Activated T-cell treated with anti-CD3 and anti-CD28 coated beads for 24 hours (primary cell): ENCODE measurements around the gene GLCE.

ENCODE experiments used
- DNase-seq: peaks from one replicate; pipeline ENCODE4 v3.0.0-alpha.2; 2020; ENCODE audit warnings: low read depth

The GLCE gene

DNA sequence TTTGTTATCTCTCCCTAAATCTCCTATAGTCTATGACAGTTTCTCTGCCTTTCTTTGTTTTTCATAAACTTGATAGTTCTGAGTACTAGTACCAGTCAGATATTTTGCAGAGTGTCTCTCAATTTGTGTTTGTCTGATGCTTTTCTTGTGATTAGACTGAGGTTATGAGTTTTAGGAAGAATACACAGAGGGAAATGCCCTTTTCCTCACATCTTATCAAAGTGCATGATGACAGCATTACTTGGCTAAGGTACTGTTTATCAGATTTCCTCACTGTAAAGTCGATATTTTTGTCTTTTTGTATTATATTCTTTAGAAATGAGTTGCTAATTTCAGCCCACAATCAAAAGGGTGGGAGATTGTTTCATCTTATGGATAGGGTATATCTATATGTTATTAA is 45.6 kb downstream of the GLCE start:
- DNase-seq, result no peak

DNA sequence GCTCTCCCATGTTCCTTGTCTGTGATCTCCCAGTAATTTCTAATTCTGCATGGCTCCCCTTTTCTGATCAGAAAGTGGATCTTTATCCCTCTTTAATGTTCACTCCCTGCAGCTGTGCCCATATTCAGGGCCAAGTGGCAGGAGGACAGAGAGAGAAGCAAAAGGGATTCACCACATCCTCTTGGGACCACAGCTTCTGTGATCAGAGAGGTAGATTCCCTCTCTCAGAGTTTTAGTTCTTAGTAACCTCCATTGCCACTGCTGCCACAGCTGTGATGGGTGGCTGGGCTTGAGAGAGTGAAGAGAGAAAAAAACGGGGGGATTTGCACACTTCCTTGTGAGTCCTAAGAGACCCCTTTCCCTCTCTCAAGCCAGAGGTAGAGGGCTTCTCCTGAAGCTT is 49.2 kb downstream of the GLCE start:
- DNase-seq, result no peak

DNA sequence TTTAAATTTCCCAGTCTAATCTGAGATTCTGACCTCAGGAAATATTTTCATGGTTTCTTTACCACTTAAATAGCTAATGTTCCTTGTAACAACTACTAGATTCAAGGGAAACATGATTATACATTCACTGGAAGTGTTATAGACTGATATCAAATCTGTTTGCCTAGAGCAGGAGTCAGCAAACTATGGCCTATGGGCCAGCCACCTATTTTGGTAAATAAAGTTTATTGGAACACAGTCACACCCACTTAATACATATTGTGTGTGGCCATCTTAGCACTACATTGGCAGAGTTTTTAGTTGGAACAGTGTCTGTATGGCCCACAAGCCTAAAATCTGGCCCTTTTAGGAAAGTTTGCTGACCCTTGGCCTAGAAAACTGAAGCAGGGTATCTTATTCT is 50.1 kb downstream of the GLCE start:
- no peak for DNase-seq

DNA sequence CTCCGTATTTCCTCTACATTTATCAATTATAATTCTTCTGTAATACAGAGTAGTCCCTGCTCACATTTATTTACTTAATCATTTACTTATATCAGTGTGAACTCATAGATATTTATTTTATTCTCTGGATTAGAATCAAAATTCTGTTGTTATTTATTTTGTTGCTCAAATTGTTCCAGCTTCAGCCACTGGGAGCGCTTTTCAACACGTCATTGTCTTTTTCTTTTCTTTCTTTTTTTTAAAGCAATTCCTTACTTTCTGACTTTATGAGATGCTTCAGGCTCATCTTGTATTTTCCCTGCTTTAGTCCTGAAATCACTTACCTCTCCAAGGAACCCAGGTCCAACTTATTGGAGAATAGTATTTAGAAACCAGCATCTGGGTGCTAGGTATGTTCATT is 53.4 kb downstream of the GLCE start:
- DNase-seq, result no peak

DNA sequence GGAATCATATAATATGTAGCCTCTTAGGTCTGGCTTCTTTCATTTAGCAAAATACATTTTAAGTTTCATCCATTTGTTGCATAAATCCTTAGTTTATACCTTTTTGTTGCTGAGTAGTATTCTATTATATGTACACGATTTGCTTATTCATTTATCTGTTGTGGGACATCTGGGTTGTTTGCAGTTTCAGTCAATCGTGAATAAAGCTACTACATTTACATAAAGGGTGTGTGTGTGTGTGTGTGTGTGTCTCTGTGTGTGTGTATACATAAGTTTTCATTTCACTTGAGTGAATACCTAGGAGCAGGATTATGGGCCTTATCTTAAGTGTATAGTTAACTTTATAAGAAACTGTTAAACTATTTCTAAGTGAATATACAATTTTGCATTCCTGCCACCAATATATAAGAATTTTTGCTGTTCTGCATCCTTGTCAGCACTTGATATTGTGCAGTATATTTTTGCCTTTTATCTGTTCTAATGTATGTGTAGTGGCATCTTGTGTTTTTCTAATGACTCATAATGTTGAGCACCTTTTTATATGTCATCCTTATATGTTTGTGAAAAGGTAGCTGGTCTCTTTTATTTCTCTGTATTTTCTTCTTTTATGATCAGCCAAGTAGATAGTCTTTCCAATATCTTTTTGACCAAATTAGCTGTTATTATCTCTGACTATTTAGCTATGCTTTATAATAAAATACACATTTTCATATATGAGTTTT is 55.0 kb downstream of the GLCE start:
- no peak for DNase-seq

DNA sequence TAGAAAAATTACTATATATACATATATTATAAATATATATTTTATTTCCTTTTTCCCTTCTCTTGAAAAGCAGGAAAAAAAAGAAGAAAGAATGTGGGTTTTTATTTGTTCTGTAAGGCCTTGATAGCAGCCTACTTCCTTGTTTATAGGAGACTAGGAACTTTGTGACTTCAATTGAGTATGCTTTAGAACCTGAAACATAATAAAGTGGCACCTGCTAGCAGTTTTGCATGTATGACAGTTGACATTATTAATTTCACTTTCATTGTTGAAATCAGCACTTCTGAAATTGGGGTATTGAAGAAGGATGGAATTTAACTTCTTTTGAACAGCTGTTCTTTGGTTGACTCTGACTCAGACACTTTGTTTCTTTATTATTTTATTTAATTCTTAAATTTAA is 56.9 kb downstream of the GLCE start:
- DNase-seq, result no peak

DNA sequence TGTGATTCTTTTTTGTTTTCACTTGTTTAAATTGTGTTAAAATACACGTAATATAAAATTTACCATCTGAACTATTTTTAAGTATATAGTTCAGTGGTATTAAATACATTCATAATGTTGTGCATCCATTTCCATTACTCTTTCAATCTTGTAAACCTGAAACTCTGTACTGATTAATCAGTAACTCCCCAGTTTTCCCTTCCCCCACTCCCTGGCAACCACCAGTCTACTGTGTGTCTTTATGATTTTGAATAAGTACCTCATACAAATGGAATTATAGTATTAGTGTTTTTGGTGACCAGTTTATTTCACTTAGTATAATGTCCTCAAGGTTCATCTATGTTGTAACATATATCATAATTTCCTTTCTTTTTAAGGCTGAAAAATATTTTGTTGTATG is 59.3 kb downstream of the GLCE start:
- no peak for DNase-seq

DNA sequence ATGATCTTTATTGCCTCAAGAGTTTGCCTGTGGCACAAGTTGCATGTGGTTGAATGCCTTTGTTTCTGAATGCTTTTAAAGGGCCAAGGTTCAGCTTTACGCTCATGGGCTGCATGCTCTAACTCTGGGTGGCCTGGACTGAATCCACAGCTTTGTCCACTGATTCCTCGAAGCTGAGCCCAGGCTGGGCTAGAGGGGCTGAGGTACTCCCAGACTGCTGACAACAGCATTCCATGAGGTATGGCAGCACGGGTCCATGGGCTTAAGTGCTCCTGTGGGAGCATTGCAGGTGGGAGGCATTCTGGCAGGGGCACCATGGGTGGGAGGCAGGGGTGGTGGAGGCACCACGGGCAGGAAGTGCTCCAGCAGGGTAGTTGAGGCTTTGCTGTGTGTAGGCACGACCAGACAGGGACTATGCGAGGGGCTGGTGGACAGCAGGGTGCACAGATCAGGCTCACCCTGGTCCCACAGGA is 61.6 kb downstream of the GLCE start:
- DNase-seq, result no peak

DNA sequence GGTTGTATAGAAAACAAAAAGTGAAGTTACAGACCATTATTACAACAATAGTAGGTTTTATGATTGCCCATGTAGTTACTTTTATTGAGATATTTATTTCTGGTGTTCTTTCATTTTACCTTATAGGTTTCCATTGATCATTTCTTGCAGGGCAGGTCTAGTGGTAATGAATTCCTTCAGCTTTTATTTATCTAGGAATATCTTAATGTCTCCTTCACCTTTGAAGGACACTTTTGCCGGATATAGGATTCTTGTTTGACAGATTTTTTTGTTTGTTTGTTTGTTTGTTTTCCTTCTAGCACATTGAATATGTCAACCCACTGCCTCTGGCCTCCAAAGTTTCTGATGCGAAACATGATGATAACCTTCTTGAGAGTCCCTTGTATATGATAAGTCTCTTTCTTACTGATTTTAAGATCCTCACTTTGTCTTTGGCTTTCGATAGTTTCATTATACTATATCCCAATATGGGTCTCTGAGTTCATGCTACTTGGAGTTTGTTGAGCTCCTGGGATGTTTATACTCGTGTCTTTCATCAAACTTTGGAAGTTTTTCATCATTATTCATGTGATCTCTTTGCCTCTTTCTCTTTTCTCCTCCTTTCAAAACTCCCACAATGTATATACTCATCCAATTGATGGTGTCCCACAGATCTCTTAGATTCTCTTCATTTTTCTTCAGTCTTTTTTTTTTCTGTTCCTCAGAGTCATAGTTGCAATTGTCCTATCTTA is 62.8 kb downstream of the GLCE start:
- no peak for DNase-seq

DNA sequence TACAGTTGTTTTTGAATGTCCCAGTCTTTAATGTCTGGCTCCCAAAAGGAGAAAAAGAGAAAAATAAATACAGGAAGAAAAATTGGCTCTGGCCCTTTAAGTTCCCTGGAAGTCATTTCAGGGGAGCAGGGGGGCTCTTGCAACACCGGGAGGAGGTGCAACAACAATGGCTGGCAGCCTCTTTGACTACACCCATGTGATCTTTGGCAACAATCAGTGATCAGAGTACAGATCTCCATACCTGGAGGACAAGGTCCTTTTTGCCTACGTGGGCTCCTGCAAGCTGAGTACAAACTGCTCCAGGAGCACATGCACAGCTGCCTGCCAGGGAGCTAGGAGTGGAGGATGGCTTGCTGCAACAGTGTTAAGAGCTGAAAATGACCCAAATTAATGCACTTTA is 63.9 kb downstream of the GLCE start:
- DNase-seq, result no peak

DNA sequence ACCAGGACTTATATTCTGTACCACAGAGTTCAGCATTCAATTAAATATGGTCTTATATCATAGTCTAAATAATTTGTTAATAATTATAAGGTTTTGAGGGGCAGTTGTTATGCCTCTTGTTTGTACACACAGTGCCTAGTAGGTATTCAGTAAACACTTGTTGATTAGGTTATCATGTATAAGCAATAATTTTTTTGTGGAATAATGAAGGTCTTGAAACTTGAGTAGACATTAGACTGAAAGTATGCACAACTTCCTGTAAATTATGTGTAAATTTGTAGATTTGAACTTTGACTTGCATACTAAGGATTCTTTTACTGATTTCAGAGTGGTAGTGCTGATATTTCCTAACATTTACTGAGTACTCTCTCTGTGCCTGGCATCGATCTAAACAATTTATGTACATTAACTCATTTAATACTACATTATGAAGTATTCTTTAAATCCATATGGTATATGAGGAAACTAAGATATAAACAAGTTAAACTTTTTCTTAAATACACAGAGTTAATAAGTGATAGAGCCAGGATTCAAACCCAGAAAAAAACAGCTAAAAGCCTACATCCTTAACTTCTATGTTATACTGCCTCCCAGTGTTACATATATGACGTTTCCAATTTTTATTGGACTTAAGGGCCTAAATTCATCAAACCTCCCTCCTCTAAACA is 65.1 kb downstream of the GLCE start:
- no peak for DNase-seq

DNA sequence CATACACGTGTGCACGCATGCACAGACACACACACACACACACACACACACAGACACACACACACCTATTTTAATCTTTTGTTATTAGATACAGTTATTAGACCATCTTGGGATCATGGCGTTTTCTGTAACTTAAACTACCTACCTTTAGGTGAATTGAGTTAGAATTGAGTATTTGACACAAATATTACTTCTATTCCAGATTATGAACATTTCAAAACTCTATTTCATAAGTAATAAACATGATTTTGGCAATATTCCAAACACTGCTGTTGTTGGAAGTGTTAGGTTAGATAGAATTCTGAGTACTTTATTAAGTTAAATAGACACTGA is 65.6 kb downstream of the GLCE start:
- DNase-seq, result no peak

DNA sequence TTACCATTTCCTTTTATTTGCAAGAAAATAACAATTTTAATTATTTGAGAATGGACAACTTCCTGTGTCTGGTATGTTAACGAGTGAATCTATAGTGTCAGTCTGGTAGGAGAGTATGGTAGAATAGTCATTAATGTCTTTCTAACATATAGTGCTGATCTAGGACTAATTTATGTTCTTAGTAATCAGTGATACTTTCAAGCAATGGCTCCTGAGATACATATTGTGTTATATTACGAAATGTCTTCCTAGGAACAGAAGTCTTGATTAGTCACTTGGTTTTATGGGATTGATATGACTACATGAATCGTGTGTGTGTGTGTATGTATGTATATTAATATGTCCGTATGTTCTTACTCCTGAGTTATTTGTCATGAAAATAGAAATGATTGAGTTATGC is 71.7 kb downstream of the GLCE start:
- no peak for DNase-seq

DNA sequence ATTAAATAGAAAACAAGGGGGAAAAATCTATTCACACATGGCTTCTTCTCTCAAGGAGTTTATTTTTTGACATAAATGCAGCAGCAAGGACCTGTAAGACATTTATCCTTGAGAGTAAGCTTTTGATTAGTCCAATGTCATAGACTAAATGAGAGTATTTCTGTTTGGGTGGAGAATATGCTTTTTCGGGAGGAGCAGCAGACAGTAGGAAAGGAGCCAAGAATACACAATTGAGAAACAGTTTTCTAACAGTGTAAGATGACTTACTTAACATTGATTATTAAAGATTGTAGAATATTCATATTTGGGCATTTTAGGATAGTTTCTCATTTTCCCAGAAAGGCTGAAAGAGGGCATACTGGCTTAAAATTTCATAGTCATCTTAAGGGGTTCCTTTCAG is 72.3 kb downstream of the GLCE start:
- DNase-seq, result no peak

DNA sequence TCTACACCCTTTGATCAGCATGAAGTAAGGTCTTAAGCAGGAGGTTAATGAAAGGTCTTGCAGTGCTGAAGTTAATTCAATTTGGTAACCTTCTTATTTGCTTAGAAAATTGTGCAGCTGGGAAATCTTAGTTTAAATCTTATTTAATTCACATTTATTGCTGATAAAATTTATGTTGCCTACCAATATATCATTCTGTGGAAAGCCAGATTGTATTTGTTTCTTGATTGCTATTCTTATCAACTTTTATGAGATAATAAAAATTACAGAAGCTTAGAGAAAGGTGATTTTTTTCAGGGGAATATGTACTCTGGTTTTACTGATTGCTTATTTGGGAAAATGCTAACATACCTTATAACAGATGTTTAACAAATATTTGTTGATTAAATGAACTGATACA is 74.2 kb downstream of the GLCE start:
- DNase-seq, result no peak

DNA sequence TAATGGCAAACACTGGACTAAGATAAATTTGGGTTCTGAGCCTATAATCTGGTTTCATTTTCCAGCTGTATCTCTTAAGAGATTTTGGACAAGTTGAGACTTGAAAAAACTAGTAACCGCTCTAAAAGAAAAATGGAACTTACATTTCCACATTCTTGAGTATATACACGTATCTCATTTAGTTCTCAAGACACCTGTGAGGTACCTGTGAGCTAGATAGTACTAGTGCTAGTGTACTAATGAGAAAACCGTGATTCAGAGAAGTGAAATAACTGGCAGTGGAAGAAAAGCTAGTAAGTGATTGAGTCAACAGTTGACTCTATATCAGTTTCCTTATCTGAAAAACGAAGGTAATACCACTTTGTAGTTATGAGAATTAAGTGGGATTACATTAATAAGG is 76.1 kb downstream of the GLCE start:
- no peak for DNase-seq

DNA sequence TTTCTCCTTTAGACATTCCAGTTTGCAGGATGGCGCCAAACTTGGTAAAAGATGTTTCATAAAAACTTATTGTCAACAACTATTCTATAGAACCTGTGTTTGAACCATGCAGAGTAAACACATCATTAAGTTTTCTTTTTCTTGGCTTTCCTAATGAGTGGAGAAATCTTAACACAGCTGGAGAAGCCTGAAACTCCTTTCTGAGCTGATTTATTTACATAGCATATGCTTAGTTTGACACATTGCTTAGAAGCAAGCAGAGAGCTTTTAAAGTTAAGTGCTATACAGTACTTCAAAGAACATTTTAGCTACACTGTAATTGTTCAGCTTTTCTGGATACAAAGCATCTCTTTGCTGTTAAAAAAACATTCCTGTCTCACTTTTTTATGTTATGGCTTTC is 77.3 kb downstream of the GLCE start:
- DNase-seq, result no peak

DNA sequence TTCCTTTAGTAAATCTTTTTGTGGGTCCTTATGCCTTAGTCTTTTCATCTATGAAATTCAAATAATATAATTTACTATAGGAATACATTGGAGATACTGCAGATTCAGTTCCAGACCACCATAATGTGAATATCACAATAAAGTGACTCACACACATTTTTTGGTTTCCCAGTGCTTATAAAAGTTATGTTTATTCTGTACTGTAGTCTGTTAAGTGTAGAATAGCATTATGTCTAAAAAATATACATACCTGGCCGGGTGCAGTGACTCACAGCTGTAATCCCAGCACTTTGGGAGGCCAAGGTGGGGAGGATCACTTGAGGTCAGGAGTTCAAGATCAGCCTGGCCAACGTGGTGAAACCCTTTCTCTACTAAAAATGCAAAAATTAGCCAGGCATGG is 84.4 kb downstream of the GLCE start:
- no peak for DNase-seq

DNA sequence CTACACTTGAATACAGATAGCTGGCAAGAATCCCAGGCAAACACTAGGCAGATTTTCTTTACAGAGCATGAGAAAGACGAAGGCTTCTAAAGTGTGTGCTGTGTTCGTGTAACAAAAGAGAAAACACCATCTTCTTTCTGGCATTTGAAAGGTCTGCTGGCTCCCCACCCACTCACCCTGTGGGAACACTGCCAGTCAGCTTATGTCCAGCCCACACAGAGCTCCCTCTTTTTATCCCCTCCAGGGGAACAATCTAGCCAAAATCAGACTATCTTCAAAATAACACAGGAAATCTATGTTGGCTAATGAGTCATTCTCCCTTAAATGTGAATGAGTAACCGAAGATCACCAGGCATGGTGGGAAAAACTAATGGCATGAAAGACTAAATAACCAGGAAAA is 92.7 kb downstream of the GLCE start:
- DNase-seq, result no peak

DNA sequence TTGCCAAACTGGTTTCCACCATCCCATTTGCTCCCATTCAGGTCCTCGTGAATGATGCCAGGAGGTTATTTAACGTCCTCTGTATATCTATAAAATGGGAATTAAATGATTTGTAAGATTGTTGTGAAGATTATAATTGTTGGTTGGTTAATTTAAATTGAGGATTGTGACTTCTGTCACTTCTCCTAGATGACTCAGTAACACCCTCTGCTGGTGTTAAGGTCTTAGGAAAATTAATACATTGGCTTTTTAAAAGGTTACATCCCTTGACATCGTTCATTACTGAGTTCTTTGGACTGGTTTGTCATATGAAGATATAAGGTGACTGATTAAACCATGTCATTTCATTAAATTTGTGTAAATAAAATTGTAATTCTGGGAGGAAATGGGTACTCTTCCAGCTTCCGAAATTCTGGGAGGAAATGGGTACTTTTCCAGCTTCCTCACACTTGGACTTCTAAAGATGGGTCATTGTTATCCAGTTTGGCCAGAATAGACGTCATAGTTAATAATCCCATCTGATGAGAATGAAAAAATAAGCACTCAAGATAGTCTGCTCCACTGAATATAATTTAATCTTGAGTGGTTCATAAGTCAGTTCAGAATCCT is 105.0 kb downstream of the GLCE start:
- no peak for DNase-seq

DNA sequence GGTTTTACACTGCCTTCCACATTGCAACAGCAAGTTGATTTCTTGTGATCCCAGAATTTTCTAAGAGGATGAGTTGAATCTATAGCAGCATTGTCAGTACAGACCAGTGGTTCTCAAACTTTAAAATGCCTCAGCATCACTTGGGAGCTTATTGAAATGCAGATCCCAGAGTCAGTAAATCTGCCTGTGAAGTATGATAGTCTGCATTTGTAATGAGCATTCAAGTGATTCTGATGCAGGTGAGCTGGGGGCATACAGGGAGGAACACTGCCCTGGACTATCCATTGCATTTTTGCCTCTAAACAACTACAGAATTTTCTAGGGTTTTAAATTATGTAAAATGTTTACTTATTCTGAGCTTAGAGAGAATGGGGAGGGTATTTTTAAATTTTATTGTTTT is 110.8 kb downstream of the GLCE start:
- no peak for DNase-seq

DNA sequence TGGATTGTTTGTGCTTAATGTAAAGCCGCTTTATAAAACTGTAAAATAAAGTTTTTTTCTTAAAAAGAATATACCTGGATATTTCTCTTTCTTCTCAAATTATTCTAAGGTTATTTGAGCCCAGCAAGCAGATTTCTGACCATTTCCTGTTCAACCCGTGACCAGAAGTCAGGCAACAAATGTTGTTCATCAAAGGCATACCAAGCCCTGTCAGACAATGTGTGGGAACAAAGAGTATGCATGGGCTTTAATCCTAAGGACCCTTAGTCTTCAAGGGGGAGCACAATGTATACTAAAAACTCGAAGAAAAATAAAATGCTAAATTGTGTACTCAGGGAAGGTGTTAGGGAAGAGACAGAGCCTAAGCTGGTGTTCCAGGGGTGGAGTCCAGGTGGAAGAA is 111.7 kb downstream of the GLCE start:
- DNase-seq, result no peak

DNA sequence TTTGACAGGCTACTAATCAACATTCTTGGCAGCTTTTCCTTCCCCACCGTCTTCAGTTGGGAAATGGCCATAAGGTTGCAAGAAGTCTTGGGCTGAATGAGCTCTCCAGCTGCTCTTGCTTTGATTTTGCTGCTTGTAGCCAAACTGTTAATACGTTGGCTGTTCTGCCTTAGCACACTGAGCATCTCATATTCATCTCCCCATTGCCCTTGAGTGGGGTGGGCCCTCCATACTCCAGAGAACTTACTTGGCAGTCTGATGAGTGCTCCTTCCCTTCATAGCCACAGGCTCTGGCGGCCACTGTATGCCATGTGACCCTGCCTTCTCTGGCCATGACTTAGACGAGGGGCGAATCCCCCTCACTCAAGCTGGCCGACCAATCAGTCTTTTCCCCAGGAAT is 112.5 kb downstream of the GLCE start:
- DNase-seq, result no peak
